ENCODE measurements around the gene SHBG. TPM values are rescaled to one million over a fixed set of nuclear protein-coding genes. Genes with fewer than 3 reads are reported as not detected.

The SHBG gene
- total and polyA plus RNA-seq, 2 experiments from 2014 or later: 0.38 to 0.48 TPM

- TF ChIP-seq ZNF462 (CRISPR knock-in tag; IDR thresholded peaks at IDR 0.05) (no peak), ETS1 (IDR thresholded peaks at IDR 0.05) (no peak), EZH2 (IDR thresholded peaks at IDR 0.05; ENCODE audit: low read depth, unreplicated experiment) (no peak), NANOG (IDR thresholded peaks at IDR 0.05; ENCODE audit: borderline replicate concordance) (no peak)
Observed at GRCh38 chr17:7580604-7581575, 49.0 kb upstream of the SHBG start (continued).

Data from GM23338 (cell line).